ENCODE data around the gene CNTLN.

DNA sequence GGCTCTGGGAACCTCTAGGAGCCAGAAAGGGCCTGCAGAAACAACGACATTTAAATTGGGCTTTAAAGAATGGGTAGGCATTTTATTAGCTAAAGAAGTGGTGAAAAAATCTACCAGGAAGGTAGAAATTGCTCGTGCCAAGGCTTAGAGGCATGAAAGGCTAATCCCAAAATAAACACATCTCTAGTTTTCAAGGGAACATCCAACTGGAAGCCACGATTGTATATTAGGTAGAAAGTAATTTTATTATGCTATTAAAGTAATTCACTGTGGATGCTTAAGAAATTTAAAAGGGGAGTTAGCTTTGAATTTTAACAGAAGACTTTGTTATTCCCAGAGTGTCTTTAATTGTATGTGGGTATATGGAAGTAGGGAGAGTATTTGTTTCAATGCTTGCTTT, 17.5 kb upstream of the CNTLN start:
- TF ChIP-seq, protein P1, sequence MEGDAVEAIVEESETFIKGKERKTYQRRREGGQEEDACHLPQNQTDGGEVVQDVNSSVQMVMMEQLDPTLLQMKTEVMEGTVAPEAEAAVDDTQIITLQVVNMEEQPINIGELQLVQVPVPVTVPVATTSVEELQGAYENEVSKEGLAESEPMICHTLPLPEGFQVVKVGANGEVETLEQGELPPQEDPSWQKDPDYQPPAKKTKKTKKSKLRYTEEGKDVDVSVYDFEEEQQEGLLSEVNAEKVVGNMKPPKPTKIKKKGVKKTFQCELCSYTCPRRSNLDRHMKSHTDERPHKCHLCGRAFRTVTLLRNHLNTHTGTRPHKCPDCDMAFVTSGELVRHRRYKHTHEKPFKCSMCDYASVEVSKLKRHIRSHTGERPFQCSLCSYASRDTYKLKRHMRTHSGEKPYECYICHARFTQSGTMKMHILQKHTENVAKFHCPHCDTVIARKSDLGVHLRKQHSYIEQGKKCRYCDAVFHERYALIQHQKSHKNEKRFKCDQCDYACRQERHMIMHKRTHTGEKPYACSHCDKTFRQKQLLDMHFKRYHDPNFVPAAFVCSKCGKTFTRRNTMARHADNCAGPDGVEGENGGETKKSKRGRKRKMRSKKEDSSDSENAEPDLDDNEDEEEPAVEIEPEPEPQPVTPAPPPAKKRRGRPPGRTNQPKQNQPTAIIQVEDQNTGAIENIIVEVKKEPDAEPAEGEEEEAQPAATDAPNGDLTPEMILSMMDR (IDR thresholded peaks at IDR 0.05), result no peak
- no peak for TF ChIP-seq POLR2A (IDR thresholded peaks at IDR 0.05)
